Effector CD8-positive, alpha-beta T cell (primary cell): ENCODE data around the gene EIF2AK3.
"Not testable (repeated sequence)": the region's sequence is repeated elsewhere in the genome, so short reads cannot be mapped to it uniquely, and the experiment has no call there.

Experiments used
- DNase-seq: peaks from one replicate; lab custom pipeline; 2025; lab: John Stamatoyannopoulos, UW
- total RNA-seq, 4 experiments: gene quantifications; one replicate each; lab custom pipeline; 2026; lab: John Stamatoyannopoulos, UW

Gene EIF2AK3
- total RNA-seq: 68.5 to 116 (median 91.2) reads per million in 4 experiments

- peak; percentile 99 for DNase-seq
These were observed at the start of gene EIF2AK3 for GRCh38 chr2:88627055-88627855. Gene EIF2AK3, minus strand, starts transcription at chr2:88627464. Its CDS starts 190 bp downstream, at chr2:88627274.

GRCh38 chr2:88673363-88673762 lies 46.1 kb upstream of the EIF2AK3 start:
- no peak for DNase-seq

- no peak for DNase-seq
These were observed 44.6 kb upstream of the EIF2AK3 start for GRCh38 chr2:88671786-88672427.

- no peak for DNase-seq
These were observed 42.4 kb upstream of the EIF2AK3 start for GRCh38 chr2:88669482-88670214.

- no peak for DNase-seq
These were observed 41.6 kb upstream of the EIF2AK3 start for GRCh38 chr2:88668862-88669261.

- no peak for DNase-seq
These were observed 40.0 kb upstream of the EIF2AK3 start for GRCh38 chr2:88667219-88667618.

- no peak for DNase-seq
These were observed 39.3 kb upstream of the EIF2AK3 start for GRCh38 chr2:88666576-88666975.

- DNase-seq: no peak
These were observed 33.4 kb upstream of the EIF2AK3 start for GRCh38 chr2:88660622-88661021.

- DNase-seq: no peak
These were observed 32.3 kb upstream of the EIF2AK3 start for GRCh38 chr2:88659538-88659915.

- no peak for DNase-seq
These were observed 31.7 kb upstream of the EIF2AK3 start for GRCh38 chr2:88658881-88659537.

- no peak for DNase-seq
These were observed 31.1 kb upstream of the EIF2AK3 start for GRCh38 chr2:88658326-88658725.

- no peak for DNase-seq
These were observed 29.9 kb upstream of the EIF2AK3 start for GRCh38 chr2:88657131-88657530.

GRCh38 chr2:88656690-88657089 lies 29.4 kb upstream of the EIF2AK3 start:
- no peak for DNase-seq

- DNase-seq: no peak
These were observed 27.4 kb upstream of the EIF2AK3 start for GRCh38 chr2:88654714-88655113.

- no peak for DNase-seq
These were observed 24.4 kb upstream of the EIF2AK3 start for GRCh38 chr2:88651646-88652045.

GRCh38 chr2:88645291-88645882 lies 18.1 kb upstream of the EIF2AK3 start:
- DNase-seq: not testable (repeated sequence)

GRCh38 chr2:88642278-88642677 lies 15.0 kb upstream of the EIF2AK3 start:
- no peak for DNase-seq

- DNase-seq: no peak
These were observed 14.1 kb upstream of the EIF2AK3 start for GRCh38 chr2:88641330-88641729.

GRCh38 chr2:88639865-88640264 lies 12.6 kb upstream of the EIF2AK3 start:
- DNase-seq: no peak

- no peak for DNase-seq
These were observed 11.5 kb upstream of the EIF2AK3 start for GRCh38 chr2:88638743-88639142.

- no peak for DNase-seq
These were observed 10.9 kb upstream of the EIF2AK3 start for GRCh38 chr2:88638123-88638650.
